ENCODE results near the gene SLC2A13. TPM values are rescaled to one million over a fixed set of nuclear protein-coding genes. Genes with fewer than 3 reads are reported as not detected.
"Not testable (repeated sequence)": the region's sequence is repeated elsewhere in the genome, so short reads cannot be mapped to it uniquely, and the experiment has no call there.

Gene SLC2A13
- total RNA-seq, 4 donors from 2014 or later, result 9.2 to 15.2 (median 13.9) TPM

GRCh38 chr12:39830171-39830570 lies 275.7 kb downstream of the SLC2A13 start:
- intact Hi-C loops (cut with DNase I; ENCODE audit: low total_unique reads), result no loop called here
- no peak overlapping the region for H3K4me3 ChIP-seq (ENCODE audit: low read depth, poor library complexity, severe bottlenecking)
- WGBS, 2 donors, result 93 to 97% methylated on average over 4 of the region's 4 CpGs
- DNase-seq (ENCODE audit: low spot score in 2 of 2), result no peak
- TF ChIP-seq CTCF (IDR thresholded peaks at IDR 0.05) (no peak), POLR2A (IDR thresholded peaks at IDR 0.05) (no peak)

- 64 to 71% methylated on average over 3 of the region's 3 CpGs for WGBS, 2 donors
- DNase-seq (ENCODE audit: low spot score in 2 of 2), result no peak
- H3K4me3 ChIP-seq (ENCODE audit: low read depth, poor library complexity, severe bottlenecking), result no peak overlapping the region
- TF ChIP-seq CTCF (IDR thresholded peaks at IDR 0.05), result no peak
- TF ChIP-seq POLR2A (IDR thresholded peaks at IDR 0.05), result no peak
- intact Hi-C loops (cut with DNase I; ENCODE audit: low total_unique reads), result no loop called here
Observed at GRCh38 chr12:39824505-39825212, 281.2 kb downstream of the SLC2A13 start.

GRCh38 chr12:39816671-39817185 lies 289.2 kb downstream of the SLC2A13 start:
- DNase-seq (ENCODE audit: low spot score in 2 of 2), result no peak
- no peak for TF ChIP-seq POLR2A (IDR thresholded peaks at IDR 0.05)
- no peak for TF ChIP-seq CTCF (IDR thresholded peaks at IDR 0.05)
- H3K4me3 ChIP-seq (ENCODE audit: low read depth, poor library complexity, severe bottlenecking), result no peak overlapping the region
- intact Hi-C loops (cut with DNase I; ENCODE audit: low total_unique reads), result no loop called here

- WGBS, 2 donors, result 93 to 97% methylated on average over 2 of the region's 2 CpGs
- no peak for DNase-seq (ENCODE audit: low spot score in 2 of 2)
- intact Hi-C loops (cut with DNase I; ENCODE audit: low total_unique reads), result no loop called here
- H3K4me3 ChIP-seq (ENCODE audit: low read depth, poor library complexity, severe bottlenecking), result no peak overlapping the region
- TF ChIP-seq CTCF (IDR thresholded peaks at IDR 0.05), result no peak
- TF ChIP-seq POLR2A (IDR thresholded peaks at IDR 0.05), result no peak
Observed at GRCh38 chr12:39815746-39816145, 290.1 kb downstream of the SLC2A13 start.

- no peak overlapping the region for H3K4me3 ChIP-seq (ENCODE audit: low read depth, poor library complexity, severe bottlenecking)
- 63 to 67% methylated on average over 2 of the region's 2 CpGs for WGBS, 2 donors
- no peak for TF ChIP-seq POLR2A (IDR thresholded peaks at IDR 0.05)
- intact Hi-C loops (cut with DNase I; ENCODE audit: low total_unique reads), result no loop called here
- DNase-seq (ENCODE audit: low spot score in 2 of 2), result no peak
Observed at GRCh38 chr12:39814626-39815025, 291.3 kb downstream of the SLC2A13 start.

- intact Hi-C loops (cut with DNase I; ENCODE audit: low total_unique reads), result no loop called here
- H3K4me3 ChIP-seq (ENCODE audit: low read depth, poor library complexity, severe bottlenecking), result no peak overlapping the region
- WGBS, 2 donors, result 46 to 57% methylated on average over 5 of the region's 5 CpGs
- DNase-seq (ENCODE audit: low spot score in 2 of 2), result no peak
- TF ChIP-seq POLR2A (IDR thresholded peaks at IDR 0.05), result no peak
- TF ChIP-seq CTCF (IDR thresholded peaks at IDR 0.05), result no peak
Observed at GRCh38 chr12:39813776-39814175, 292.1 kb downstream of the SLC2A13 start.

- intact Hi-C loops (cut with DNase I; ENCODE audit: low total_unique reads); H3K4me3 ChIP-seq (ENCODE audit: low read depth, poor library complexity, severe bottlenecking); DNase-seq (ENCODE audit: low spot score in 2 of 2): not testable (repeated sequence)
- WGBS, 2 donors, result 96 to 97% methylated on average over 10 of the region's 10 CpGs
Observed at GRCh38 chr12:39812456-39812855, 293.4 kb downstream of the SLC2A13 start.

All from lower leg skin (tissue), 4 donors.